Ishikawa (cell line): ENCODE data around the gene SIVA1.
A peak's percentile ranks its signal among the peaks of the same experiment; 100 is the strongest.

Experiments
- CEBPB ChIP-seq: IDR thresholded peaks from 2 replicates; pipeline ENCODE4 v1.6.1; 2012
- CREB1 ChIP-seq: IDR thresholded peaks from 2 replicates; pipeline ENCODE4 v1.6.1; 2012; ENCODE audit warnings: low read depth
- EGR1 ChIP-seq: IDR thresholded peaks from 2 replicates; pipeline ENCODE4 v1.6.1; 2012
- EP300 ChIP-seq: IDR thresholded peaks from 2 replicates; pipeline ENCODE4 v1.6.1; 2012; ENCODE audit warnings: borderline replicate concordance
- FOXM1 ChIP-seq: IDR thresholded peaks from 2 replicates; pipeline ENCODE4 v1.6.1; 2012; ENCODE audit warnings: low read depth, borderline replicate concordance
- MAX ChIP-seq: IDR thresholded peaks from 2 replicates; pipeline ENCODE4 v1.6.1; 2012
- NFIC ChIP-seq: IDR thresholded peaks from 2 replicates; pipeline ENCODE4 v1.6.1; 2012
- RAD21 ChIP-seq: IDR thresholded peaks from 2 replicates; pipeline ENCODE4 v1.6.1; 2012; ENCODE audit warnings: low read depth
- REST ChIP-seq: IDR thresholded peaks from 2 replicates; pipeline ENCODE4 v1.6.1; 2012; ENCODE audit warnings: low read depth, mild to moderate bottlenecking
- TAF1 ChIP-seq: IDR thresholded peaks from 2 replicates; pipeline ENCODE4 v1.6.1; 2012; ENCODE audit warnings: low read depth, mild to moderate bottlenecking
- TCF12 ChIP-seq: IDR thresholded peaks from 2 replicates; pipeline ENCODE4 v1.6.1; 2012; ENCODE audit warnings: low read depth
- TEAD4 ChIP-seq: IDR thresholded peaks from 2 replicates; pipeline ENCODE4 v1.6.1; 2012
- USF1 ChIP-seq: IDR thresholded peaks from 2 replicates; pipeline ENCODE4 v1.6.1; 2012
- YY1 ChIP-seq: IDR thresholded peaks from 2 replicates; pipeline ENCODE4 v1.6.1; 2012; ENCODE audit warnings: low read depth
- ZBTB7A ChIP-seq: IDR thresholded peaks from 2 replicates; pipeline ENCODE4 v1.6.1; 2012; ENCODE audit warnings: low read depth

SIVA1 gene

GRCh38 chr14:104798300-104799243 is 45.6 kb downstream of the SIVA1 start:
- TF ChIP-seq NFIC (no peak), EP300 (no peak), FOXM1 (no peak), USF1 (no peak), MAX (no peak), TAF1 (no peak), YY1 (no peak), ZBTB7A (no peak), CEBPB (no peak), TCF12 (no peak), REST (no peak), RAD21 (no peak), EGR1 (no peak), CREB1 (no peak), TEAD4 (no peak)

- TF ChIP-seq TCF12 (no peak), NFIC (no peak), EGR1 (no peak), FOXM1 (no peak), USF1 (no peak), REST (no peak), CREB1 (no peak), MAX (no peak), ZBTB7A (no peak), CEBPB (no peak), EP300 (no peak), TAF1 (no peak), RAD21 (no peak), TEAD4 (no peak), YY1 (no peak)
Observed at GRCh38 chr14:104799244-104800014, 46.5 kb downstream of the SIVA1 start.

GRCh38 chr14:104800015-104800770 is 47.2 kb downstream of the SIVA1 start:
- TF ChIP-seq YY1 (no peak), ZBTB7A (peak; percentile 97), TAF1 (no peak), TCF12 (no peak; the same call in none of the 2 replicates), EP300 (no peak), CREB1 (no peak), CEBPB (no peak), TEAD4 (no peak), MAX (no peak), REST (no peak), RAD21 (no peak), NFIC (peak; percentile 40; the same call in 1 of the 2 replicates)
